8988T (cell line): Measurements from ENCODE around the gene BTNL3.
"Not testable (repeated sequence)": the region's sequence is repeated elsewhere in the genome, so short reads cannot be mapped to it uniquely, and the experiment has no call there.

ENCODE experiments used
- DNase-seq: peaks from one replicate; pipeline ENCODE4 v3.0.0; 2011

The BTNL3 gene

GRCh38 chr5:180988592-180988991 is at the start of gene BTNL3:
Gene BTNL3, plus strand, starts transcription at chr5:180988846. Its CDS starts 183 bp downstream, at chr5:180989029.
- no peak for DNase-seq

- DNase-seq = no peak
Observed at GRCh38 chr5:180950291-180950949, 38.2 kb upstream of the BTNL3 start.

- no peak for DNase-seq
Observed at GRCh38 chr5:180959661-180960060, 29.0 kb upstream of the BTNL3 start.

GRCh38 chr5:180960209-180960608 is 28.4 kb upstream of the BTNL3 start:
- no peak for DNase-seq

- no peak for DNase-seq
Observed at GRCh38 chr5:180969406-180969805, 19.2 kb upstream of the BTNL3 start.

GRCh38 chr5:180970336-180970735 is 18.3 kb upstream of the BTNL3 start:
- no peak for DNase-seq

GRCh38 chr5:180970875-180971274 is 17.8 kb upstream of the BTNL3 start:
- no peak for DNase-seq

- DNase-seq = no peak
Observed at GRCh38 chr5:180974612-180975315, 13.9 kb upstream of the BTNL3 start.

GRCh38 chr5:180975338-180975737 is 13.3 kb upstream of the BTNL3 start:
- DNase-seq = no peak

GRCh38 chr5:180976518-180976917 is 12.1 kb upstream of the BTNL3 start:
- no peak for DNase-seq

GRCh38 chr5:180977852-180978251 is 10.8 kb upstream of the BTNL3 start:
- DNase-seq = no peak

GRCh38 chr5:180982008-180982741 is 6.5 kb upstream of the BTNL3 start:
- no peak for DNase-seq

- no peak for DNase-seq
Observed at GRCh38 chr5:180988016-180988415, 630 bp upstream of the BTNL3 start.

- no peak for DNase-seq
Observed at GRCh38 chr5:180990086-180990881, 1.6 kb downstream of the BTNL3 start.

GRCh38 chr5:180990882-180991242 is 2.2 kb downstream of the BTNL3 start:
- no peak for DNase-seq

GRCh38 chr5:181001947-181002346 is 13.3 kb downstream of the BTNL3 start:
- DNase-seq = no peak

- no peak for DNase-seq
Observed at GRCh38 chr5:181005791-181006190, 17.1 kb downstream of the BTNL3 start.

- no peak for DNase-seq
Observed at GRCh38 chr5:181008136-181008535, 19.5 kb downstream of the BTNL3 start.

GRCh38 chr5:181010018-181010417 is 21.4 kb downstream of the BTNL3 start:
- DNase-seq = not testable (repeated sequence)

- not testable (repeated sequence) for DNase-seq
Observed at GRCh38 chr5:181014654-181015053, 26.0 kb downstream of the BTNL3 start.

GRCh38 chr5:181017448-181017847 is 28.8 kb downstream of the BTNL3 start:
- not testable (repeated sequence) for DNase-seq

GRCh38 chr5:181020688-181021087 is 32.0 kb downstream of the BTNL3 start:
- no peak for DNase-seq
